NAMALWA (cell line): ENCODE measurements around the gene MED12L.

Experiments used
- DNase-seq: peaks from one replicate; pipeline ENCODE4 v3.0.0-alpha.2; 2015; ENCODE audit warnings: low spot score

The MED12L gene

GRCh38 chr3:151262871-151263525, 177.5 kb downstream of the MED12L start:
- DNase-seq, result no peak

- no peak for DNase-seq
These were observed 179.1 kb downstream of the MED12L start for GRCh38 chr3:151264605-151265004.

GRCh38 chr3:151265166-151265565, 179.7 kb downstream of the MED12L start:
- no peak for DNase-seq

- DNase-seq, result peak; percentile 97
These were observed 180.4 kb downstream of the MED12L start for GRCh38 chr3:151265866-151266265.

GRCh38 chr3:151267066-151267465, 181.6 kb downstream of the MED12L start:
- DNase-seq, result no peak

- no peak for DNase-seq
These were observed 183.1 kb downstream of the MED12L start for GRCh38 chr3:151268267-151269235.

GRCh38 chr3:151269631-151270030, 184.2 kb downstream of the MED12L start:
- DNase-seq, result no peak

GRCh38 chr3:151275091-151275490, 189.6 kb downstream of the MED12L start:
- DNase-seq, result no peak

- DNase-seq, result no peak
These were observed 190.7 kb downstream of the MED12L start for GRCh38 chr3:151276038-151276686.

- DNase-seq, result no peak
These were observed 191.2 kb downstream of the MED12L start for GRCh38 chr3:151276687-151277042.

GRCh38 chr3:151278230-151278629, 192.8 kb downstream of the MED12L start, which contains the start of gene P2RY14:
P2RY14 (minus strand) TSS chr3:151278542; CDS start chr3:151214316, 64,226 bp downstream.
- DNase-seq, result peak; percentile 17

- DNase-seq, result no peak
These were observed 196.3 kb downstream of the MED12L start for GRCh38 chr3:151281671-151282324.

- DNase-seq, result peak; percentile 80
These were observed 197.5 kb downstream of the MED12L start for GRCh38 chr3:151282921-151283320.

- DNase-seq, result no peak
These were observed 197.9 kb downstream of the MED12L start for GRCh38 chr3:151283387-151283786.

- no peak for DNase-seq
These were observed 198.5 kb downstream of the MED12L start for GRCh38 chr3:151283907-151284461.

- DNase-seq, result no peak
These were observed 200.5 kb downstream of the MED12L start for GRCh38 chr3:151285940-151286339.

- no peak for DNase-seq
These were observed 204.0 kb downstream of the MED12L start for GRCh38 chr3:151289445-151289844.

- DNase-seq, result peak; percentile 20
These were observed 205.2 kb downstream of the MED12L start for GRCh38 chr3:151290673-151291072.

- no peak for DNase-seq
These were observed 207.7 kb downstream of the MED12L start for GRCh38 chr3:151293127-151293526.

- DNase-seq, result no peak
These were observed 210.8 kb downstream of the MED12L start for GRCh38 chr3:151296226-151296625.

- DNase-seq, result no peak
These were observed 212.0 kb downstream of the MED12L start for GRCh38 chr3:151297429-151297828.

- DNase-seq, result no peak
These were observed 213.5 kb downstream of the MED12L start for GRCh38 chr3:151299006-151299405.
